SK-N-SH (cell line): ENCODE data around the gene ANTKMT. TPM values are rescaled to one million over a fixed set of nuclear protein-coding genes. Genes with fewer than 3 reads are reported as not detected.

Experiments
- CTCF ChIA-PET: fragments of 300-600, 350-600 bp; formaldehyde crosslinking; extraction: SDS; loops from one replicate; lab custom pipeline; 2021; lab: Yijun Ruan, JAX
- POLR2A ChIA-PET: fragments of 350-600 bp; sonication (Branson Sonifier 250); formaldehyde crosslinking; extraction: SDS; loops from one replicate; lab custom pipeline; 2020; ENCODE audit warnings: antibody characterized with exemption, inconsistent platforms; lab: Yijun Ruan, JAX
- DNase-seq: peaks from one replicate; pipeline ENCODE4 v3.0.0; 2012
- H2AFZ ChIP-seq: fragments of 200-600 bp; sonication (generic); 2 replicates; pipeline ENCODE4 v1.8.1; 2016; ENCODE audit warnings: antibody characterized with exemption, mild to moderate bottlenecking, low read depth
- H3F3A ChIP-seq: fragments of 200-600 bp; sonication (generic); replicated peaks from 2 replicates; pipeline ENCODE3; 2016; ENCODE audit warnings: antibody characterized with exemption, mild to moderate bottlenecking; ENCODE audit not compliant: insufficient read depth
- H3K27ac ChIP-seq, 2 experiments: fragments of 200-500 bp in 1 of 2; fragments of 200-600 bp in 1 of 2; sonication (Bioruptor generic) in 1 of 2; sonication (generic), shearing (Covaris generic) in 1 of 2; 2 replicates each; pipeline versions ENCODE4 v1.5.1 to v1.6.1; 2014 to 2016; ENCODE audit warnings: low read depth in 2 of 2, inconsistent platforms in 1 of 2, low read length in 1 of 2, mild to moderate bottlenecking in 1 of 2, mixed read lengths in 1 of 2
- H3K27me3 ChIP-seq: fragments of 200-600 bp; sonication (generic), shearing (Covaris generic); 2 replicates; pipeline ENCODE4 v1.6.1; 2016; ENCODE audit warnings: mixed run types; ENCODE audit not compliant: insufficient read depth
- H3K36me3 ChIP-seq, 2 experiments: fragments of 200-500 bp in 1 of 2; fragments of 200-600 bp in 1 of 2; sonication (Bioruptor generic) in 1 of 2; sonication (generic) in 1 of 2; replicated peaks in 1 of 2; 2 replicates each; pipeline versions ENCODE3 to v1.5.1; 2014 to 2016; ENCODE audit warnings: low read length in 1 of 2, mild to moderate bottlenecking in 1 of 2; ENCODE audit not compliant: insufficient read depth in 2 of 2, control insufficient read depth in 1 of 2
- H3K4me1 ChIP-seq, 2 experiments: fragments of 200-500 bp in 1 of 2; fragments of 200-600 bp in 1 of 2; sonication (Bioruptor generic) in 1 of 2; sonication (generic), shearing (Covaris generic) in 1 of 2; 2 replicates each; pipeline versions ENCODE4 v1.5.1 to v1.6.1; 2014 to 2016; ENCODE audit warnings: low read depth in 1 of 2, low read length in 1 of 2, mixed run types in 1 of 2; ENCODE audit not compliant: insufficient read depth in 2 of 2, control insufficient read depth in 1 of 2
- H3K4me2 ChIP-seq: fragments of 200-600 bp; sonication (generic), shearing (Covaris generic); 2 replicates; pipeline ENCODE4 v1.6.1; 2017; ENCODE audit warnings: mixed run types
- H3K4me3 ChIP-seq, 2 experiments: fragments of 200-500 bp in 1 of 2; fragments of 200-600 bp in 1 of 2; sonication (Bioruptor generic) in 1 of 2; sonication (generic), shearing (Covaris generic) in 1 of 2; 2 replicates each; pipeline versions ENCODE4 v1.5.1 to v1.8.1; 2014 to 2016; ENCODE audit warnings: low read depth in 2 of 2, inconsistent platforms in 1 of 2, low read length in 1 of 2, mild to moderate bottlenecking in 1 of 2, mixed read lengths in 1 of 2, moderate library complexity in 1 of 2
- H3K79me2 ChIP-seq: fragments of 200-600 bp; sonication (generic); 2 replicates; pipeline ENCODE4 v1.8.1; 2017; ENCODE audit warnings: mild to moderate bottlenecking; ENCODE audit not compliant: insufficient read depth
- H3K9ac ChIP-seq: fragments of 200-600 bp; sonication (generic); 2 replicates; pipeline ENCODE4 v1.6.1; 2017; ENCODE audit warnings: mixed run types
- H3K9me2 ChIP-seq: fragments of 200-600 bp; sonication (generic); 2 replicates; pipeline ENCODE4 v1.6.1; 2017; ENCODE audit warnings: mixed run types
- H3K9me3 ChIP-seq: fragments of 200-600 bp; sonication (generic); 2 replicates; pipeline ENCODE4 v1.6.1; 2017; ENCODE audit warnings: mixed run types, mild to moderate bottlenecking, moderate library complexity
- H4K20me1 ChIP-seq: fragments of 200-600 bp; sonication (generic); 2 replicates; pipeline ENCODE4 v1.6.1; 2017; ENCODE audit warnings: mild to moderate bottlenecking, mixed run types; ENCODE audit not compliant: insufficient read depth
- CHD2 ChIP-seq: fragments of 150-350 bp; IDR thresholded peaks from 2 replicates; pipeline ENCODE4 v1.6.1; 2018; ENCODE audit warnings: low read length; ENCODE audit not compliant: partially characterized antibody
- ELF1 ChIP-seq: IDR thresholded peaks from 2 replicates; pipeline ENCODE4 v1.4.0; 2012
- EP300 ChIP-seq, 2 experiments: IDR thresholded peaks; 2 replicates each; pipeline versions ENCODE4 v1.4.0 to v1.6.1; 2012; ENCODE audit warnings: borderline replicate concordance in 1 of 2, low read depth in 1 of 2, low read length in 1 of 2
- EZH2phosphoT487 ChIP-seq: fragments of 200-600 bp; sonication (generic); IDR thresholded peaks from 2 replicates; pipeline ENCODE4 v1.6.1; 2017; ENCODE audit warnings: low read depth, mixed run types, mild to moderate bottlenecking, antibody characterized with exemption, moderate library complexity, borderline replicate concordance
- FOSL2 ChIP-seq: IDR thresholded peaks from 2 replicates; pipeline ENCODE4 v1.4.0; 2012; ENCODE audit warnings: low read depth, mild to moderate bottlenecking, moderate library complexity, borderline replicate concordance
- FOXJ3 ChIP-seq: sonication (generic); formaldehyde crosslinking; IDR thresholded peaks from 2 replicates; pipeline ENCODE4 v1.5.1; 2020; ENCODE audit warnings: mild to moderate bottlenecking, missing genetic modification reagents
- FOXM1 ChIP-seq: IDR thresholded peaks from 2 replicates; pipeline ENCODE4 v1.4.0; 2012; ENCODE audit warnings: low read depth, mild to moderate bottlenecking
- GABPA ChIP-seq: IDR thresholded peaks from 2 replicates; pipeline ENCODE4 v1.4.0; 2012; ENCODE audit warnings: low read depth, mild to moderate bottlenecking
- GATA2 ChIP-seq: sonication (generic); formaldehyde crosslinking; IDR thresholded peaks from 2 replicates; pipeline ENCODE4 v1.5.0; 2020; ENCODE audit warnings: mild to moderate bottlenecking, missing genetic modification reagents
- IRF3 ChIP-seq: fragments of 150-350 bp; IDR thresholded peaks from 2 replicates; pipeline ENCODE4 v1.6.1; 2016; ENCODE audit warnings: mild to moderate bottlenecking, low read depth, low read length
- JUND ChIP-seq: IDR thresholded peaks from 2 replicates; pipeline ENCODE4 v1.4.0; 2012
- MEF2A ChIP-seq: IDR thresholded peaks from 2 replicates; pipeline ENCODE4 v1.4.0; 2012; ENCODE audit warnings: low read depth, borderline replicate concordance
- MXI1 ChIP-seq: IDR thresholded peaks from 2 replicates; pipeline ENCODE4 v1.6.1; 2012; ENCODE audit warnings: mild to moderate bottlenecking, low read depth, low read length, improper control_type of control experiment
- PBX3 ChIP-seq: IDR thresholded peaks from 2 replicates; pipeline ENCODE4; 2012
- POLR2AphosphoS5 ChIP-seq: IDR thresholded peaks from 2 replicates; pipeline ENCODE4 v1.6.1; 2012; ENCODE audit warnings: low read depth, low read length
- RAD21 ChIP-seq: IDR thresholded peaks from 2 replicates; pipeline ENCODE4 v1.6.1; 2012; ENCODE audit warnings: mild to moderate bottlenecking, low read length
- RCOR1 ChIP-seq: fragments of 150-350 bp; IDR thresholded peaks from 2 replicates; pipeline ENCODE4 v1.6.1; 2017; ENCODE audit warnings: antibody characterized with exemption, low read length
- RFX5 ChIP-seq: IDR thresholded peaks from 2 replicates; pipeline ENCODE4 v1.6.1; 2012; ENCODE audit warnings: mild to moderate bottlenecking, improper control_type of control experiment, low read length
- RXRA ChIP-seq: IDR thresholded peaks from 2 replicates; pipeline ENCODE4 v1.4.0; 2012; ENCODE audit warnings: low read depth, mild to moderate bottlenecking, borderline replicate concordance
- TAF1 ChIP-seq: IDR thresholded peaks from 2 replicates; pipeline ENCODE4 v1.6.1; 2012; ENCODE audit warnings: low read depth, mild to moderate bottlenecking, low read length, moderate library complexity, borderline replicate concordance
- TCF12 ChIP-seq: IDR thresholded peaks from 2 replicates; pipeline ENCODE4 v1.4.0; 2012
- YY1 ChIP-seq: IDR thresholded peaks from 2 replicates; pipeline ENCODE4 v1.4.0; 2012; ENCODE audit warnings: low read depth, mild to moderate bottlenecking
- WGBS: methylation state at CpG from one replicate; pipeline ENCODE4 v1.1.6; 2017; ENCODE audit warnings: low lambda C conversion rate; 5-methylcytosine and 5-hydroxymethylcytosine counted together
- polyA plus RNA-seq, 3 experiments: library from polyadenylated mRNA; depleted of rRNA; stranded (reverse); fragments of >200 nt; gene quantifications; 2 replicates each; pipeline ENCODE4 v1.2.3, GENCODE V29; 2012
- TF ChIP-seq, protein P1 (sequence below): fragments of 150-350 bp; IDR thresholded peaks from 2 replicates; pipeline ENCODE4 v1.6.1; 2017; ENCODE audit warnings: antibody characterized with exemption, low read length, low read depth, borderline replicate concordance
- TF ChIP-seq, protein P2 (sequence below): IDR thresholded peaks from 2 replicates; pipeline ENCODE4 v1.4.0; 2012; ENCODE audit warnings: low read depth
- TF ChIP-seq, protein P3 (sequence below): IDR thresholded peaks from 2 replicates; pipeline ENCODE4 v1.6.1; 2012; ENCODE audit warnings: mild to moderate bottlenecking, low read depth, low read length, moderate library complexity

The ANTKMT gene
- polyA plus RNA-seq, 1 of the 3 experiments (the other 2 are of a cell fraction): 57.4 TPM

DNA sequence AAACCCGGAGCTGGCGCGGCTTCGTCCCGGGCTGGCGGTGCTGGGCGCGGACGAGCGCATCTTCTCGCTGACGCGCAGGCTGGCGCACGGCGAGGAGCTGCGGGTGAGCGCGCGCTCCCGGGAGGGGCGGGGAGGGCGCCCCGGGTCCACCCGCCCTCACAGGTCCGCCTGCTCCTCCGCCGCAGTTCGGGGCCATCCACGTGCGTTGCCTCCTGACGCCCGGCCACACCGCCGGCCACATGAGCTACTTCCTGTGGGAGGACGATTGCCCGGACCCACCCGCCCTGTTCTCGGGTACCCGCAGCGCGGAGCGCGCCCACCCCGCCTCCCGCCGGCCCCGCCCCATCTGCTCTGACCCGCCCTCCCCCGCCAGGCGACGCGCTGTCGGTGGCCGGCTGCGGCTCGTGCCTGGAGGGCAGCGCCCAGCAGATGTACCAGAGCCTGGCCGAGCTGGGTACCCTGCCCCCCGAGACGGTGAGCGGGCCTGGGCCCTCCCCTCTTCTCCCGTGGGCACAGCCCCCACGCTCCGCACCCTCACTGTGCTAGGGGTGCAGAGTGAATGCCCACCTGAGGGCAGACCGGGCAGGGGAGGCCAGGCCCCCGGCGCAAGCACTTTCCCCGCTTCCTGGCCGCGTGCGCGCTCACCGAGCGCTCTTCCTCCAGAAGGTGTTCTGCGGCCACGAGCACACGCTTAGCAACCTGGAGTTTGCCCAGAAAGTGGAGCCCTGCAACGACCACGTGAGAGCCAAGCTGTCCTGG lies 7.4 kb downstream of the ANTKMT start:
- Histone ChIP-seq H3K27ac (peak overlapping the region in 1 of 2 experiments; percentile 89; a peak in 2 of 4 replicates), H3K36me3 (peaks cover 0 to 7% of the 10 kb centered on the region in 2 experiments), H3K79me2 (no peaks in the 10 kb centered on the region), H3K27me3 (no peaks in the 10 kb centered on the region), H3K9me3 (no peaks in the 10 kb centered on the region), H3K4me3 (peak overlapping the region; percentile 29 to 78; a peak in 3 of 4 replicates), H3K4me1 (peaks cover 0 to 14% of the 10 kb centered on the region in 2 experiments; a peak in 1 of 4 replicates), H2AFZ (no peak overlapping the region), H3F3A (peaks cover 17% of the 10 kb centered on the region), H4K20me1 (0 out of 2 replicates have a peak, but pooled peaks cover 2% of the 10 kb centered on the region), H3K9ac (no peak overlapping the region), H3K4me2 (peak overlapping the region; percentile 99), H3K9me2 (no peaks in the 10 kb centered on the region)
- DNase-seq: peak; percentile 96
- ChIA-PET CTCF (interaction anchor here (1.2 to 20.3 kb wide), 3 partner anchors 12 to 58 kb away, joined by 3 to 358 read pairs (median 11); partner anchors contain the start of genes ANTKMT, CIAO3, FBXL16 and METRN), POLR2A (interaction anchor here (0.5 to 3.0 kb wide), 6 partner anchors 8 to 79 kb away, joined by 3 to 16 read pairs (median 4); partner anchors contain the start of genes METRN and WDR90)
- WGBS: 0% methylated on average over 16 of the region's 80 CpGs
- TF ChIP-seq, protein P1, sequence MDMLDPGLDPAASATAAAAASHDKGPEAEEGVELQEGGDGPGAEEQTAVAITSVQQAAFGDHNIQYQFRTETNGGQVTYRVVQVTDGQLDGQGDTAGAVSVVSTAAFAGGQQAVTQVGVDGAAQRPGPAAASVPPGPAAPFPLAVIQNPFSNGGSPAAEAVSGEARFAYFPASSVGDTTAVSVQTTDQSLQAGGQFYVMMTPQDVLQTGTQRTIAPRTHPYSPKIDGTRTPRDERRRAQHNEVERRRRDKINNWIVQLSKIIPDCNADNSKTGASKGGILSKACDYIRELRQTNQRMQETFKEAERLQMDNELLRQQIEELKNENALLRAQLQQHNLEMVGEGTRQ: no peak
- TF ChIP-seq YY1 (no peak), IRF3 (no peak), GABPA (no peak), TAF1 (no peak), GATA2 (no peak), RXRA (no peak), RCOR1 (no peak), MEF2A (no peak), PBX3 (peak; percentile 9; the same call in 1 of the 2 replicates), TCF12 (no peak), POLR2AphosphoS5 (peak; percentile 58; the same call in 1 of the 2 replicates), JUND (no peak), FOSL2 (no peak), FOXJ3 (CRISPR knock-in tag) (no peak), FOXM1 (no peak), EP300 (IDR thresholded peaks at IDR 0.05; ENCODE audit: borderline replicate concordance in 1 of 2, low read depth in 1 of 2, low read length in 1 of 2) (no peak), CHD2 (no peak), MXI1 (peak; percentile 96), ELF1 (peak; percentile 13; the same call in 1 of the 2 replicates), RFX5 (no peak), RAD21 (no peak), EZH2phosphoT487 (no peak)
- TF ChIP-seq, protein P2, sequence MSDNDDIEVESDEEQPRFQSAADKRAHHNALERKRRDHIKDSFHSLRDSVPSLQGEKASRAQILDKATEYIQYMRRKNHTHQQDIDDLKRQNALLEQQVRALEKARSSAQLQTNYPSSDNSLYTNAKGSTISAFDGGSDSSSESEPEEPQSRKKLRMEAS: peak; percentile 95
- TF ChIP-seq, protein P3, sequence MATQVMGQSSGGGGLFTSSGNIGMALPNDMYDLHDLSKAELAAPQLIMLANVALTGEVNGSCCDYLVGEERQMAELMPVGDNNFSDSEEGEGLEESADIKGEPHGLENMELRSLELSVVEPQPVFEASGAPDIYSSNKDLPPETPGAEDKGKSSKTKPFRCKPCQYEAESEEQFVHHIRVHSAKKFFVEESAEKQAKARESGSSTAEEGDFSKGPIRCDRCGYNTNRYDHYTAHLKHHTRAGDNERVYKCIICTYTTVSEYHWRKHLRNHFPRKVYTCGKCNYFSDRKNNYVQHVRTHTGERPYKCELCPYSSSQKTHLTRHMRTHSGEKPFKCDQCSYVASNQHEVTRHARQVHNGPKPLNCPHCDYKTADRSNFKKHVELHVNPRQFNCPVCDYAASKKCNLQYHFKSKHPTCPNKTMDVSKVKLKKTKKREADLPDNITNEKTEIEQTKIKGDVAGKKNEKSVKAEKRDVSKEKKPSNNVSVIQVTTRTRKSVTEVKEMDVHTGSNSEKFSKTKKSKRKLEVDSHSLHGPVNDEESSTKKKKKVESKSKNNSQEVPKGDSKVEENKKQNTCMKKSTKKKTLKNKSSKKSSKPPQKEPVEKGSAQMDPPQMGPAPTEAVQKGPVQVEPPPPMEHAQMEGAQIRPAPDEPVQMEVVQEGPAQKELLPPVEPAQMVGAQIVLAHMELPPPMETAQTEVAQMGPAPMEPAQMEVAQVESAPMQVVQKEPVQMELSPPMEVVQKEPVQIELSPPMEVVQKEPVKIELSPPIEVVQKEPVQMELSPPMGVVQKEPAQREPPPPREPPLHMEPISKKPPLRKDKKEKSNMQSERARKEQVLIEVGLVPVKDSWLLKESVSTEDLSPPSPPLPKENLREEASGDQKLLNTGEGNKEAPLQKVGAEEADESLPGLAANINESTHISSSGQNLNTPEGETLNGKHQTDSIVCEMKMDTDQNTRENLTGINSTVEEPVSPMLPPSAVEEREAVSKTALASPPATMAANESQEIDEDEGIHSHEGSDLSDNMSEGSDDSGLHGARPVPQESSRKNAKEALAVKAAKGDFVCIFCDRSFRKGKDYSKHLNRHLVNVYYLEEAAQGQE: no peak
